NCI-H526 (cell line): ENCODE data around the gene TRIM14.
"Not testable (repeated sequence)": the region's sequence is repeated elsewhere in the genome, so short reads cannot be mapped to it uniquely, and the experiment has no call there.

Experiments used
- DNase-seq, 2 experiments: peaks; one replicate each; lab custom pipeline; 2025; lab: John Stamatoyannopoulos, UW

Gene TRIM14

DNA sequence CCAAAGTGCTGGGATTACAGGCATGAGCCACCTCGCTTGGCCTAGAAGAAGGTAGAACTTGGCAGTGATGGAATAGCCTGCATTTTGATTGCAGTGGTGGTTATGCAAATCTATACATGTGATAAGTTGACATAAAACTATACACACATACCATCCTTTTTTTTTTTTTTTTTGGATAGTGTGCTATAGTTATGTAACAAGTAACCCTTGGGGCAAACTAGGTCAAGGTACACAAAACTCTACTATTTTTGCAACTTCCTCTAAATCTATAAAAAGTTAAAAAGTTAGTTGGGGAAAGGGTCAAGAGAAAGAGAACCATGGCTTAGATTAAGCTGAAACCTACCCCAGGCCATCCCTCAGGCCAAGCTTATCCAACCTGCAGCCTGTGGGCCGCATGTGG lies 11.1 kb downstream of the TRIM14 start:
- no peak for DNase-seq

DNA sequence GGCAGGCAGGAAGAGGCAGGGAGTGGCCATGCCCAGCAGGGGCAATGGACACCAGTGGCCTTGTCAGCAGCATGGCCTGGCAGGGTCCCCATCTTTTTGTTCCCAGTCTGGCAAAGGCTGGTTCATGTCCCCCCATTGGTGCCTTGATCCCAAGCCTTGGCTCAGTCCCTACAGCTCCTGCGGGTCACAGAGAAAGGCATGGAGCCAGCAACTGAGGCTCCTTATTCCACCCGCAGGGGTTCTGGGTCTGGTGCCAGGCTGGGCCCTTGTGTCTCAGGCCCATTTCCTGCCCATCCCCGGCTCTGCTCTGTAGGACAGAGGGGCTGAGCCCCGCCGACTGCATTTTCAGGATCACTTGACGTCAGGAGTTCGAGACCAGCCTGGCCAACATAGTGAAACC lies 14.0 kb downstream of the TRIM14 start:
- no peak for DNase-seq

DNA sequence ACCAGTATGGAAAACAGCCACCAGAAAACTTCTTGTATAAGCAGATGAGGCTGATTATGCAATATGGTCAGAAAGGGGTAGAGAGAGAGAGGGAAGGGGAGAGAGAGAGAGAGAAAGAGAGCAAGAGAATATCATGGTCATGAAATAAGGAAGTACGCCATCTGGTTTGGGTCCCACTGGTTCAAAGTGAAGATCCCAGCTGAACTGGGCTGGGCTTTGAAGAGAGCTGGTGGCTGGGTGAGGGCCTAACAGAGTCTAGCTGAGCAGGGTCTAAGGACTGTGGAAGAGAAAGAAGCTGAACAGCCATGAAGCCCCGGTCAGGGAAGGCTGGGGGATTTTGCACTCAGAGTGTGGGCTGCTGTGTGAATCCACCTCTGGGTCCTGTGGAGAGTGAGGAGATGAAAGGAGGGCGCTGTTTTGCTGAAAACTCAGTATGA lies 14.6 kb downstream of the TRIM14 start:
- DNase-seq, result no peak

DNA sequence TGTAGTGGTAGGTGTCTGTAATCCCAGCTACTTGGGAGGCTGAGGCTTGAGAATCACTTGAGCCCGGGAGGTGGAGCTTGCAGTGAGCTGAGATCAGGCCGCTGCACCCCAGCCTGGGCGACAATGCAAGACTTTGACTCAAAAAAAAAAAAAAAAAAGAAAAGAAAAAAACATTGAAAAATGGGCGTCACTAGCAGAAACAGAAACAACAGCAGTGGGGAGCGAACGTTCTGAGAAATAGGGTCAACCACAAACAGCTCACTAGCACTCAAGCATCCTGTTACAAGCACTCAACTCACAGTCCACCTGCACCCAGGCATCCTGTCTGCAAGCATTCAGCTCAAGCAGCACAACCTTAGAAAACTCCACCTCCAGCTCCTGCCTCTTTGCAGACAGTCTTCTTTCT lies 17.2 kb downstream of the TRIM14 start:
- no peak for DNase-seq

GRCh38 chr9:98101416-98101815 lies 17.6 kb downstream of the TRIM14 start:
- DNase-seq, result no peak

- no peak for DNase-seq
Measured at GRCh38 chr9:98100456-98100855, 18.6 kb downstream of the TRIM14 start.

GRCh38 chr9:98099898-98100297 lies 19.1 kb downstream of the TRIM14 start:
- no peak for DNase-seq

DNA sequence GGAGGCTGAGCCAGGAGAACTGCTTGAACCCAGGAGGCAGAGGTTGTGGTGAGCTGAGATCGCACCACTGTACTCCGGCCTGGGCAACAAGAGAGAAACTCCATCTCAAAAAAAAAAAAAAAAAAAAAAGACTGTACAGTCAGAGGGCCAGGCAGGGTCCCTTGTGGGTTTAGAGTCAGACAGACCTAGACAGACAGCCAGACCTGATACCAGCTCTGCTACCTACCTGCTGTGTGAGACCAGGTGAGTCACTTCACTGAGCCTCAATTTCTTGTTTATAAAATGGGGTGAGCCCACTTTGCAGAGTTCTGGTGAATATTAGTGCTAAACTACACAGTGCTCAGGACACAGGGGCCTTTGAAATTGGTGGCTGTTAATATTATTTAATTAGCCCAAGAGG lies 19.7 kb downstream of the TRIM14 start:
- no peak for DNase-seq

DNA sequence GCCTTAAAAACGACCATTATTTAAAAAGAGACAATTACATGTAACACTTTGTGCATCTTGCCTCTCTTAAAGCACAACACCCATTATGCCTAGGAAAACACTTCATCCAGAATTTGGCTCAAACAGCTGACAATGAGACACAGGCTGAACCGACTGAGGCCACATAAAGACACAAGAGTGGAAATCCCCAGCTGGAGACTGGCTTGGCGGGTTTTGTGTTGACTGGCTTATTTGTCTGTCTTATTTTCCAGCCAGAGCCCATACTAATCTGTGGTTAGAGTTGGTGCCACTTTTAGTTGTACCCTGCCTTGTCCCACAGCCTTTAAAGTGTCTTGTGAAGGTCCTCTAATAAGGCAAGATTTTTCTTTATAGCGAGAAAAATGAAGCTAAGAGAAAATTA lies 21.2 kb downstream of the TRIM14 start:
- no peak for DNase-seq

- DNase-seq, result no peak
Measured at GRCh38 chr9:98096091-98096490, 22.9 kb downstream of the TRIM14 start.

DNA sequence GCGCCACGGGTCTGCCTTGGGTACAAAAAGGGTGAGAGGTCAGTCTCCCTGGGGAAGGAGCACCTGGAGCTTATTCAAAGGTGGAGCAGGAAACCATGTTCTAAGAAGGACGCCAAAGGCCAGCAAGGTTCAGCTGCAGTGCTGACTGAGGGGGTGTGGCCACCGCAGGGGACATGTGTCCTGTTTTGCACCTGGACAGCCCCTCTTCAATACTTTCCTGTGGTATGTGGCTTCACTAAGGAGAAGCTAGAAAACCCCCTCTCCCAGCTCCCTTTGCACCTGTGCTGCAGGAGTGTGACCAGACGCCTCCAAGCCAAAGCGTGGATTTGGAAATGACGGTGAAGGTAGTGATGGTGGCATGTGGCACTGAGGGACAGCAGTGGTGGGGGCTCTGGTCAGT lies 23.6 kb downstream of the TRIM14 start:
- no peak for DNase-seq

DNA sequence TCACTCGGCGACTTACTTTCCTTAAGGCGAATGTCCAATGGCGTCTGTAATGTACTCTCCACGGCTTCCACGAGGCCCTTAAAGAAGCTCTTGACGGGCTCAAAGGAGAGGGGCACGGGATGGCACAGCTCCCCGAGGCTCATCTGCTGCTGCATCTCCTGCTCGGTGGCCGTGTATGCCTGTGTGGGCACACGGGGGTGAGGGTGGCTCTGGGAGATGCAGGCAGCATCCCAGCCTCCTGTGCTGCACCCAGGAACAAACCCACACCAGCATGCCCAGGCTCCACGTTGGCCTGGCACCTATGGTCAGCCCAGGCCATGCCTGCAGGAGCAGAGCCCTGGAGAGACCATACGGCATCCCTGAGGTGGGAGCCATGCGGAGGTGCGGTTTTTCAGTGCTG lies 24.2 kb downstream of the TRIM14 start:
- DNase-seq, result no peak

DNA sequence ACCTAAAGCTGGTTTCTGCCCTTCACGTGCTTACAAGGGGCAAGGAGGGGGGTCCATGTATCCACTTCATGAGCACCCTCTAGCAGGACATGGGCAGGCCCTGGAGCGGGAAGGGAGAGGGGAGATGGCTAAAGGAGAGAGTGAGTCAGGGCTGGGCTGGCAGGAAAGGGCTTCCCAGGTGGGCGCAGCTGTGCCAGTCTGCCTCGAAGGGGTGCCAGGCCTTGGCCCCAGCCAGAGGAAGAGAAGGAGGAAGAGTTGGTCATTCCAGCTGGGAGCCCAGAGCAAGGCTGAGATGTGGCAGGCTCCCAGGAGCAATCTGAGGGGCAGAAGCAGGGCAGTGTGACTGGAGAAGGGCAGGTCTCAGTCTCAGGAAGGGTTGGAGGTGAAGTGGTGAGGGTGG lies 24.7 kb downstream of the TRIM14 start:
- DNase-seq, result no peak

GRCh38 chr9:98092613-98092931 lies 26.4 kb downstream of the TRIM14 start:
- no peak for DNase-seq

DNA sequence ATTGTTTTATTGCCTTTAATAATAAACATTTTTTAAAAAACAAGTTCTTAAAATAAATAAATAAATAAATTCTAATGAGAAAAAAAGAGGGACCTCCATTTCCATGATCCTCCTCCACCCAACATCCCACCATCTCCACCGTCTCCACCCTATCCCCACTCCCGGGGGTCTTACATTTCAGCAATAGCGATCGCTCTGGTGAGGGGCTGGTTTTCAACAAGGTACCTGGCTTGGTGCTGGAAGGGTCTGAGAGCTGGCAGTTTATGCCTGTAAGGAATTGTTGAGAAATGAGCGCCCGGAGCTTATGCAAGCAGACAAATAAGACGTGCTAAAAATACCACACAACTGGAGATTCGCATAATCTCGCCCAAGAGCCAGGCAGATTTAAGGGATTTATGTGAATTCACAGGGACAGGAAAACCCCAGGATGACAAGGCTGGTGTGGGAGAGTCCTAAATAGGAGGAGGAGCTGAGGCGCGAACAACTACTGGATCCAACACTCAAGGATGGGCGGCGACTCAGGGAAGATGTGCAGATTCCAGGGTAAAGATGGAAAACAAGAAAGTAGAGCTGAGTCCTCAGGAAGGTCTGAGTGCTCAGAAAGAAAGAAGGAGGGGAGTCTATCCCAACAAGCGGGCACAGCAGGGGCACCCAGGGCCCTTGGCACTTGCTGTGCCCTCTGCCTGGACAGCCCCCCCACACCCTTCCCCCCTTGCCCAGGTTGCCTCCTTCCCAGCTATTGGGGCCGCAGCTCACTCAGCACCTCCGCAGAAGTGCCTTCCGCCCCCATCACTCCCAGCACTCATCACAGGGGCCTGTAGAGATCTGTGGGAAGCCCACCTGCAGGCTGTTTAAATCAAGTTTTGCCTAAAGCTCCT lies 27.0 kb downstream of the TRIM14 start:
- DNase-seq, result no peak

GRCh38 chr9:98090674-98091073 lies 28.3 kb downstream of the TRIM14 start:
- DNase-seq, result not testable (repeated sequence)

GRCh38 chr9:98087420-98088354 lies 31.3 kb downstream of the TRIM14 start:
- peak in 1 of 2 experiments; percentile 63 for DNase-seq

GRCh38 chr9:98086461-98086860 lies 32.6 kb downstream of the TRIM14 start:
- no peak for DNase-seq

- DNase-seq, result no peak
Measured at GRCh38 chr9:98085944-98086343, 33.1 kb downstream of the TRIM14 start.

DNA sequence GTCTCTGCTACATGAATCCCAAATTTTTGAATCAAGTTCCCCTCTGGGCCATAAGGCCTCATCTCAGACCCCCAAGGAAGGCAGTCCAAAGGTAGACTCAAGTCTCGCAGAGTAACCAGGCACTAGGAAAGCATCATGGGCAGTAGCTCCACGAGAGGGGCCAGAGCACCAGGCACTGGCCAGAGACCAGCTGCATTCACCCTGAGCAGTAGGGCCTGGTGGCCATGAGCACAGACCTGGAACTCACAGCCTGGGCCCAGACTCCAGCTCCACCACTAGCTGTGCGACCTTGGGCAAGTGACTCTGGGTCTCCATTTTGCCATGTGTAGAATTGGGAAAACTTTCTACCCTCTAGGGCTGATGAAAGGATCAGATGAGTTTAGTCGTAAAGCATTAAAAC lies 34.0 kb downstream of the TRIM14 start:
- no peak for DNase-seq

GRCh38 chr9:98084396-98084795 lies 34.6 kb downstream of the TRIM14 start:
- no peak for DNase-seq

DNA sequence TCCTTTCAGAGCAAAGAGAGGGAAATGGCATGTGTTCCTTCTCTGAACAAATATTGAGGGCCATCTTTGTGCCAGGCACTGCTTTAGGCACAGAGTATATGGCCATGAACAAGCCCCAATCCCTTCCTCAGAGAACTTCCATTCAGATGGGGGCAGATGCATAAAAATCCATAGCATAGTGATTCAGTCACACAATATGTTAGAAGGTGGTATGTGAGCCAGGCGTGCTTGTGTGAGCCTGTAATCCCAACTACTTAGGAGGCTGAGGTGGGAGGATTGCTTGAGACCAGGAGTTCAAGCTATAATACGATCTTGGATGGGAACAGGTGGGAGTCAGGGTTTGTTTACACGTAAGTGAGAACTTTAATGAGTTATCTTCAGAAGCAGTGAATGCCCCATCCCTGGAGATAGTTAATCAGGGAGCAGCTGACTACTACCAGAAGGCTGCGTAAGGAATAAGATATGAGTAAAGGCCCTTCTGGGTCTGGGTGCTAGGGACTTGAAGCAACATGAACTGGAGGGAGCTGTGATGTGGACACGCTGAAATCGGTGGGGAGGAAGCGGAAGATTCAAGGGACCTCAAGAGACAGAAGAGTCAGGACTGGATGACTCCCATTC lies 35.3 kb downstream of the TRIM14 start:
- DNase-seq, result no peak

GRCh38 chr9:98083061-98083501 lies 35.9 kb downstream of the TRIM14 start:
- no peak for DNase-seq
